Fibroblast of skin of left quadriceps (primary cell): ENCODE data around the gene UNC5A.

Experiments used
- DNase-seq, 2 experiments: peaks; one replicate each; pipeline ENCODE4 v3.0.0-alpha.2; 2013; ENCODE audit warnings: low read depth in 2 of 2

The UNC5A gene

DNA sequence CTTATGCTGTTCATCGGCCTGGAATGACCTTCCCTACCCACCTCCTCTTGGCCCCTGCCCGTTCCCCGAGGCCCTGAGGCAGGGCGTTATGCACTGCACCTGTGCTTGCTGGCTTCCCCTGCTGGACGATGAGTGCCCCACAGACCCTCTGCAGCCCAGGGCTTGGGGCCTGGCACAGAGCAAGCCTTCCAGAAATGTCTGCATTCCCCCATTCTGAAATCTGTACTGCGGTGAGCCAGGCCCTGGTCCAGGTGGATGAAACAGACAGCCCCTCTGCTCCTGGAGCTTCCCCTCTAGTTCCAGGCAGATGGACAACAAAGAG lies 35.0 kb downstream of the UNC5A start:
- no peak for DNase-seq

GRCh38 chr5:176846335-176847140 lies 36.2 kb downstream of the UNC5A start:
- DNase-seq, result no peak

GRCh38 chr5:176847148-176847547 lies 36.8 kb downstream of the UNC5A start:
- no peak for DNase-seq

GRCh38 chr5:176847726-176848290 lies 37.4 kb downstream of the UNC5A start:
- no peak for DNase-seq

DNA sequence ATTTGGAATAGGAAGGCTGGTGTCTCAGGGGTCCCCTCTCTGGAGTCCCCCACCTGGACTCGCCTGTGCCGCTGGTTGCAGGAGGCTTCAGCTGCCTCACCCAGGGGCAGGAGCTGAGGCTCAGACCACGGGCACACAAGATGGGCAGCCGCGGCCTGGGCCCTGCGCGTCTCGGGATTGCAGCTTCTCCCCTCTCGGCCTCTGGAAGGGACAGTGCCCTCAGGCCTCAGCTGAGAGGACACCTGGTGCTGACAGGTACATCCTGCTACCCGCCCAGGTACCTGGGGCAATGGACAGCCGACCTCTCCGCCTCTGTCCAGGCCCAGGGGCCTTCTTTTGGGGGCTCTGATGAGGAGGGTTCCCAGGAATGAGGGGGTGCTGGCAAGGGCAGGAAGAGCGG lies 38.3 kb downstream of the UNC5A start:
- DNase-seq, result no peak

GRCh38 chr5:176849611-176850227 lies 39.4 kb downstream of the UNC5A start:
- no peak for DNase-seq

DNA sequence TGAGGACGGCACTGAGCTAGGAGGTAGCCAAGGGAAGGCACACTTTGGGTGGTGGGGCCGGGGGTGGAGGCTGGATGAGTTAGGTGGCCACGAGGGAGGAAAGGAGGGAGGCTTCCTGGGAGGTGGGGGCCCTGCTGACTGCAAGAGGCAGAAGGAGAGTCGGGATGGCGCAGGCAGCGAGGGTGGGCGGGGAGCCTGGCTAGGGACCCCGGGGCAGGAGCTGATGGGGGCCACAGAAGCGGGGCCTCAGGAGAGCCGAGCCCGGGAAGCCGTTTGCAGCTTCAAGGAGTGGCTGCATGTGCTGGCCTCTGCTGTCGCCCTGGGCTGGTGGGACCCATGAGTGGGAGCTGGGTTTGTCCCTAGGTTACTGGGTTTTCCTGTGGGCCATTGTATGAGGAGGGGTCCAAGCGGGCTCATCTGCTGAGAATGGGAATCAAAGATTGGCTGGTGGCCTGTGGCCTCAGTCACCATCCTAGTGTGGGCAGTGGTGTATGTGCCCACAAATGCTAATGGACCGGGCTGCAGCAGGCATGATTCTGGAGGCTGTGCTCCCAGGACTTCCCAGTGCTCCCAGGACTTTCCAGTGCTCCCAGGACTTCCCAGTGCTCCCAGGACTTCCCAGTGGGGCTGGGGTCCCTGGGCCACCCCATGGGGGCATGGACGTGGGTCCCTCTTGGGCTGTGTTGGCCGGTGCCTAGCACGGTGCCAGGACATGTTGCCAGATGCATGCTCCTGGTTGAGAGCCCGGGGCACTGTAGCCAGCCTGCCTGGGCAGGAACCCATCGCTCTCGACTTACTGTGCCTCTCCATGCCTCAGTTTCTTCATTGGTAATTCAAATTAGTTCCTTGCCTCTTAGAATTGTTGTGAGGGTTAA lies 40.2 kb downstream of the UNC5A start:
- no peak for DNase-seq

DNA sequence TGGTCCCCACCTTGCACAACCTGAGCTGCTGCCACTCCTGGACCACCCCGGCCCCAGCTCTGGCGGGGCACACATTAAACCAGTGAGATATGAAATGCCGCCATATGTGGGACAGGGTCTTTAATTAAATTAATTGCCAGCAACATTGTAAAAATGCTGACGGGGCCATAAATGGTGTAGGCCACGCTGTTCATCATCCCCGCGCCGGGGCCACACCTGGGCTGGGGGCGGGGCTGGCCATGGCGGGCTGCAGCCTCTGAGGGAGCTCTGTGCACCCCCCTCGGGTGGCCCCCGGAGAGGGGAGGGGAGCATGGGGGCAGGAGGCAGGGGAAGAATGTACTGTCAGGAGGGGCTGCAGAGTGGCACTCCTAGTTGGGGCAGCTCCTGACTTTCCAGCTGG lies 41.0 kb downstream of the UNC5A start:
- no peak for DNase-seq

GRCh38 chr5:176851871-176852658 lies 41.7 kb downstream of the UNC5A start:
- no peak for DNase-seq

DNA sequence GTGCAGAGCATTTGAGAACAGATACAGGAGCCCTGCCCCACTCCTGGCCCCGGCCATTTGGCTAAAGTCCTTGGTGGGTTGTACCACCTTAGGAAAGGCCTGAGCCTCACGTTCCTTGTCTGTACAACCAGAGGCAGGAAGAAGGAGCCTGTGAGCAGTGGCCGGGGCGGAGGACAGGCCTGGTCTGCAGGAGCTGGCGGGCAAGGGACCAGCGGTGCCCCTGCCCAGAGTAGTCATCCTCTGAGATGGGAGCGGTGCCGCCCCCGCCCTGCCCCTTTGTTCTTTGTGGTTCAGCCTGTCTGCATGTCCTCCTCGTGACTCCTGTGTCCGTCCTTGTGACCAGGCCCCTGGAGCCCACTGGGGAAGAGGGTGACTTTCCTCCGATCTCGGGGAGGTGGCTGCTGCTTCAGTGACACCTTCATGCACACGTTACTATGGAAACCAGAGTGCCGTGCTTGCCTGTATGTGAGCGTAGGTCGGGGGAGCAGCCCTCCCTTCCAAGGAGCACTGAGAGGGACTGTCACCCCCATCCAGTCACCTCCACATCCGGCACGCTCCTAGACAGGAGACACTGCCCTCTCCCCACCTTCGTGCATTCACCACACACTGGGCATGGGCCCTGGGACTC lies 42.9 kb downstream of the UNC5A start:
- DNase-seq, result no peak

DNA sequence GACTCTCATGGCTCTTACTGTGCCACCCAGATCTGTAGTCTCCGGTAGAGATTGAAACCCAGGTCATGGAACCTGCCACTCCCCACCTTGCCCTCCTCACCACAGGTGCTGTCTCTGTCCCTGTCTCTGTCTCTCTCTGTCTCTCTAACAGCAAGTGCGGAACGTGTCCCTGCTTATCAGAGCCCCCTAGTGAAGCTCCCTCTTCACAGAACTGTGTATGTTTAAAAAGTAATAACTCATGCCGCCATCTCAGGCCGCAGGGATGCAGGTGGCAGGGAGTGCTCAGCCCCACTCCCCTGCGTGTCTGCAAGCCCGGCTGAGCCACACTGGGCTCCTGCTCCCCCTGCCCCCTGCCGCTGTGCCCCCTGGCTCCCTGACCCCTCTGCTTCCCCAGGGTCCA lies 43.8 kb downstream of the UNC5A start:
- DNase-seq, result no peak

GRCh38 chr5:176855598-176855997 lies 45.2 kb downstream of the UNC5A start:
- no peak for DNase-seq

DNA sequence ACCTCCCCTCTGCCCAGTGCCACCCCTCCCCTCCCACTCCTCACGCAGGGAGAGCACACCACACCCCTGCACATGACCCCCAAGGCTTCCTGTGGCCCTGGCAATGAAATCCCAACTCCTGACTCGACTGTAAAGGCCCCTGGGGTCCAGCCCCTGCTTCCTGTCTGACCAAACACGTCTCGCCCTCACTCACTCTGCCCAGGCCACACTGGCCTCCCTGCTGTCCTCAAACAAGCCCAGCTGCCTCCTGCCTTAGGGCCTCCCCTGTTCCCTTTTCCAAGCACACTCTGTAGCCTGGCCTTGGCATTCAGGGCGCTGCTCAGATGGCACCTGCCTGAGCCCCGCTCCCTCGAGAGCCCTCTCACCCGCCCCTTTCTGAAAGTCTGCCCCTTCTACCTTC lies 46.4 kb downstream of the UNC5A start:
- no peak for DNase-seq

GRCh38 chr5:176857216-176857893 lies 47.0 kb downstream of the UNC5A start:
- DNase-seq, result no peak

DNA sequence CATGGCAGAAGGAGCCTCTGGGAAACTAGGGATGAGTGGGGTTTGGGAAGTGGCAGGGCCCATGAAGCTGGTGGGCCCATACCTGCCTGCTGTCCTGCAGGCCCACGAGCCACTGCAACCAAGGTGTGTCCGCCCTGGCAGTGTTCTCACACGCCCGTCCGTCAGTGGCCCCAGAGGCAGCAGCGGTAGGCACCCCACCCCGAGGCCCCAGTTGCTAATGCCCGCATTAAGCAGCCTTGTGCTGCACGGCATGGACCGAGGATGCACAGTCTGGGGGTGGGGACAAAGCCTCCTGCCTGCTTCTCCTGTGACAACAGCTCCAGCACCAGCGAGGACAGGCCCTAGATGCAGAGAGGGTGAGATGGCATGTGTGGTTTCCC lies 47.5 kb downstream of the UNC5A start:
- DNase-seq, result no peak

- no peak for DNase-seq
Measured at GRCh38 chr5:176859916-176860315, 49.6 kb downstream of the UNC5A start.

DNA sequence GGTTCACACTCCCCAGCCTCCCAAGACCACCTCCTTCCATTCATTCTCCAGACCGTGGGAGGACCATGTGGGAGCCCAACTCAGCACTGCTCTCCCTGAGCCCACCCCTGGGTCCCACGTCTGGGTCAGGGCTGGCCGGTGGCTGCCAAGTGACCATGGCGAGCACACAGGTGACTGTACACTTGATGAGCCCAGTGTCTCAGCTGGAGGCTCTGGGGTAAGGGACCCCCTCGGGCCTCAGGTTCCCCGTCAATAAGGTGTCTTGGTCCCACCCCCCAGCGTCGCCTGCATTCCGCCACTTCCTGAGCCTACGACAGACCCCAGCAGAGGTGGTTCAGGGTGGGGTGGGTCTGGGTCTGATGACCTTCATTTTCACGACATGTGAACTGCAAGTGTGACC lies 50.0 kb downstream of the UNC5A start:
- DNase-seq, result no peak

- no peak for DNase-seq
Measured at GRCh38 chr5:176861276-176861675, 50.9 kb downstream of the UNC5A start.

DNA sequence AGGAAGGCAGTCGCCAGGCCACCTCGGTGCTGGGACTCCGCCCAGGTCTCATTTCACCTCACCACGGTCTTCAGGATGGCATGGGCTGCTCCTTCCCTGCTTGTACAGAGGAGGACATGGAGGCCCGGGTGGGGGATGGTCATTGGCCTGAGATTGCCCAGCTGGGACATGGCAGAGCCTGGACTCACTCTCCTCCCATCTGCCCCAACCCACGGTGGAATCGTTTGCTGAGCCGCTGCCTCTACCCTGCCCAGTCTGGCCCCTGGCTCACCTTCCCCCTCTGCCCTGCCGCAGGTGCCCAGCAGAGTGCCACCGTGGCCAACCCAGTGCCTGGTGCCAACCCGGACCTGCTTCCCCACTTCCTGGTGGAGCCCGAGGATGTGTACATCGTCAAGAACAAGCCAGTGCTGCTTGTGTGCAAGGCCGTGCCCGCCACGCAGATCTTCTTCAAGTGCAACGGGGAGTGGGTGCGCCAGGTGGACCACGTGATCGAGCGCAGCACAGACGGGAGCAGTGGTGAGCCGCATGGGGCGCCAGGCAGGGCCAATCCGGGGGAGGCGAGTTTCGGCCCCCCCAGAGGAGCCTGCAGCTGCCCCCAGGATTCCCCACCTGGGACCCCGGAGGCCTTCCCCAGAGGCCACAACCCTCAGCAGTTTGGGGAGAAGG lies 52.1 kb downstream of the UNC5A start:
- no peak for DNase-seq
